IgD-negative memory B cell (primary cell): ENCODE data around the gene SAMD7. TPM values are rescaled to one million over a fixed set of nuclear protein-coding genes. Genes with fewer than 3 reads are reported as not detected.
A peak's percentile ranks its signal among the peaks of the same experiment; 100 is the strongest.

Experiments
- H3K27ac Mint-ChIP-seq, 3 donors: one replicate each; pipeline ENCODE4 v1.8.0; 2020 to 2022; ENCODE audit warnings: mild to moderate bottlenecking in 3 of 3, mixed read lengths in 3 of 3, moderate library complexity in 1 of 3
- H3K27me3 Mint-ChIP-seq: one replicate; pipeline ENCODE4 v1.8.0; 2021; ENCODE audit warnings: mixed read lengths
- H3K36me3 Mint-ChIP-seq: one replicate; pipeline ENCODE4 v1.8.0; 2020; ENCODE audit warnings: mild to moderate bottlenecking, mixed read lengths
- H3K4me1 Mint-ChIP-seq, 3 donors: one replicate each; pipeline ENCODE4 v1.8.0; 2020 to 2022; ENCODE audit warnings: mixed read lengths in 3 of 3, mild to moderate bottlenecking in 1 of 3
- H3K4me3 Mint-ChIP-seq, 4 donors: one replicate each; pipeline ENCODE4 v1.8.0; 2020 to 2022; ENCODE audit warnings: mild to moderate bottlenecking in 4 of 4, mixed read lengths in 4 of 4, moderate library complexity in 3 of 4
- H3K9me3 Mint-ChIP-seq, 3 donors: one replicate each; pipeline ENCODE4 v1.8.0; 2020 to 2021; ENCODE audit warnings: mixed read lengths in 3 of 3, mild to moderate bottlenecking in 1 of 3
- polyA plus RNA-seq: library from polyadenylated mRNA; unstranded; fragments of 300-500 nt; fragmentation: Illumina TruSeq; gene quantifications from one replicate; pipeline ENCODE4 v1.2.3, GENCODE V29; 2021

The SAMD7 gene
- polyA plus RNA-seq, 1 donor from 2014 or later, result not detected

- Mint-ChIP-seq H3K27ac (peak overlapping the region; percentile 97 to 99 (median 98)), H3K4me1 (peaks cover 45 to 72% (median 67%) of the 10 kb centered on the region in 3 donors), H3K9me3 (peaks cover 0 to 2% (median 0%) of the 10 kb centered on the region in 3 donors), H3K4me3 (peak overlapping the region; percentile 88 to 99 (median 95)), H3K27me3 (no peaks in the 10 kb centered on the region), H3K36me3 (no peaks in the 10 kb centered on the region)
These were observed 55.9 kb downstream of the SAMD7 start for GRCh38 chr3:169966951-169967915.

GRCh38 chr3:169968224-169968885 lies 57.0 kb downstream of the SAMD7 start:
- peaks cover 42 to 67% (median 63%) of the 10 kb centered on the region in 3 donors for H3K4me1 Mint-ChIP-seq
- H3K4me3 Mint-ChIP-seq, result peak overlapping the region; percentile 88 to 99 (median 95)
- H3K9me3 Mint-ChIP-seq, result no peaks in the 10 kb centered on the region
- H3K27me3 Mint-ChIP-seq, result no peaks in the 10 kb centered on the region
- H3K36me3 Mint-ChIP-seq, result no peaks in the 10 kb centered on the region
- H3K27ac Mint-ChIP-seq, result peak overlapping the region; percentile 86 to 99 (median 97)

GRCh38 chr3:169969174-169970095 lies 58.1 kb downstream of the SAMD7 start:
- H3K9me3 Mint-ChIP-seq, result no peaks in the 10 kb centered on the region
- no peaks in the 10 kb centered on the region for H3K36me3 Mint-ChIP-seq
- H3K27ac Mint-ChIP-seq, result peak overlapping the region; percentile 86 to 99 (median 97)
- H3K4me1 Mint-ChIP-seq, result peaks cover 44 to 66% (median 65%) of the 10 kb centered on the region in 3 donors
- H3K4me3 Mint-ChIP-seq, result peak overlapping the region; percentile 38 to 99 (median 93)
- H3K27me3 Mint-ChIP-seq, result no peaks in the 10 kb centered on the region

- Mint-ChIP-seq H3K4me3 (no peak overlapping the region), H3K27ac (peak overlapping the region in 2 of 3 donors; percentile 18 to 59), H3K36me3 (no peaks in the 10 kb centered on the region), H3K27me3 (no peaks in the 10 kb centered on the region), H3K9me3 (no peaks in the 10 kb centered on the region), H3K4me1 (peaks cover 38 to 56% (median 55%) of the 10 kb centered on the region in 3 donors)
These were observed 59.5 kb downstream of the SAMD7 start for GRCh38 chr3:169970847-169971246.

GRCh38 chr3:169971522-169971921 lies 60.1 kb downstream of the SAMD7 start:
- Mint-ChIP-seq H3K36me3 (peaks cover 3% of the 10 kb centered on the region), H3K9me3 (no peaks in the 10 kb centered on the region), H3K4me1 (peaks cover 34 to 54% (median 49%) of the 10 kb centered on the region in 3 donors), H3K27me3 (no peaks in the 10 kb centered on the region), H3K27ac (peak overlapping the region in 2 of 3 donors; percentile 9 to 18), H3K4me3 (peak overlapping the region in 3 of 4 donors; percentile 19 to 48 (median 19))

- Mint-ChIP-seq H3K4me3 (no peak overlapping the region), H3K9me3 (no peaks in the 10 kb centered on the region), H3K36me3 (peaks cover 7% of the 10 kb centered on the region), H3K4me1 (peaks cover 4 to 21% (median 9%) of the 10 kb centered on the region in 3 donors), H3K27me3 (no peaks in the 10 kb centered on the region), H3K27ac (peak overlapping the region; percentile 15 to 81 (median 39))
These were observed 68.7 kb downstream of the SAMD7 start for GRCh38 chr3:169980055-169980454.

- no peaks in the 10 kb centered on the region for H3K27me3 Mint-ChIP-seq
- no peak overlapping the region for H3K27ac Mint-ChIP-seq
- H3K9me3 Mint-ChIP-seq, result no peaks in the 10 kb centered on the region
- H3K4me1 Mint-ChIP-seq, result peaks cover 2 to 8% (median 4%) of the 10 kb centered on the region in 3 donors
- peaks cover 14% of the 10 kb centered on the region for H3K36me3 Mint-ChIP-seq
- no peak overlapping the region for H3K4me3 Mint-ChIP-seq
These were observed 72.9 kb downstream of the SAMD7 start for GRCh38 chr3:169984292-169984691.

Other genes starting within 250 kb of the SAMD7 start
- gene MECOM, start 247.9 kb upstream of the SAMD7 start, polyA plus RNA-seq, result not detected
- gene TERC, start 146.5 kb upstream of the SAMD7 start, polyA plus RNA-seq, result 0.78 TPM
- 0.20 TPM for gene ACTRT3, start 142.0 kb upstream of the SAMD7 start, polyA plus RNA-seq
- 15.2 TPM for gene MYNN, start 138.2 kb upstream of the SAMD7 start, polyA plus RNA-seq
- gene LRRIQ4, start 98.7 kb upstream of the SAMD7 start, polyA plus RNA-seq, result not detected
- gene LRRC34, start 98.7 kb upstream of the SAMD7 start, polyA plus RNA-seq, result 0.60 TPM
- gene LRRC31, start 41.6 kb upstream of the SAMD7 start, polyA plus RNA-seq, result not detected
- gene SEC62, start 55.2 kb downstream of the SAMD7 start, polyA plus RNA-seq, result 273 TPM
- 40.9 TPM for gene GPR160, start 126.4 kb downstream of the SAMD7 start, polyA plus RNA-seq